GDM1 (cell line): Measurements from ENCODE around the gene NFIA.

Experiments
- DNase-seq: peaks from one replicate; lab custom pipeline; 2025; lab: John Stamatoyannopoulos, UW

Gene NFIA

GRCh38 chr1:61247051-61247825 lies 164.9 kb downstream of the NFIA start:
- no peak for DNase-seq

DNA sequence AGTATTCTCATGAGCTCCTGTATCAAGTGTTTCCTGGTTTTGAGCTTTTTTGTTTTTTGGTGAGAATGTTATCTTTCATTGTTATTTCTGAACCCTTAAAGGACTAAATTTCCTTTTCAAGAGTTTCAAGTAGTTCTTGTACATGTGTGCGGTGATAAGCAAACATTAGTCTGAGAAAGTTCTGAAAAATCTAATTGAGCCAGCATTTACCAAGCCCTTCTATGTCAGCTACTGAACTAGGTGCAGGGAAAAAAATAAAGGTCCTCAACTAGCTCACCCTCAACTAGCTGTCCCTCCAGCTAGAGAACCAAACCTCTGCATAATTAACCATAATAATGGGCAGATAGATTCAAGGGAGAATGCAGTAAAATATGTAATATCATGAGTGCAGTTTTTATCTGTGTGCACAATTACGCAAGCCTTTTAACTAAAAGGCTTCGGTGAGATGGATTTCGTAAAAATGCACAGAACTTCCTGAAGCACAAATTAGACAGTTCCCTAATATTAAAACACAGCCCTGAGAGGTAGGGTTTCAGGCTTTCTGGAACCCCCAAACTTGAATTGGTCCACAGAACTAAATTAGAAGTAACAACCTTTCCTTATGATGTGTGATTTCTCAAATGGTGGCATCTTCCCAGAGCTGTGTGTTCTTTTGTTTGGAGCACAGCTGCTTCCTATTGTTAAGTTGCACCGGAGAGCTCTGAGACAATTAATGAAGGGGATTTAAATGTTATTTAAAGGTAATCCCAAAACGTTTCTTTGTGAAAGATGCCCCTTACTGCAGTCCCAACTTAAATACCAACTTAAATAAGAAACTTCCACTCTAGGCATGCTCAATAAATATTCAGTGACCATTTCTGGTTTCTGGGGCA lies 165.8 kb downstream of the NFIA start:
- DNase-seq = no peak

- DNase-seq = no peak
Observed at GRCh38 chr1:61250933-61251332, 168.6 kb downstream of the NFIA start.

GRCh38 chr1:61253059-61253735 lies 170.8 kb downstream of the NFIA start:
- DNase-seq = no peak

DNA sequence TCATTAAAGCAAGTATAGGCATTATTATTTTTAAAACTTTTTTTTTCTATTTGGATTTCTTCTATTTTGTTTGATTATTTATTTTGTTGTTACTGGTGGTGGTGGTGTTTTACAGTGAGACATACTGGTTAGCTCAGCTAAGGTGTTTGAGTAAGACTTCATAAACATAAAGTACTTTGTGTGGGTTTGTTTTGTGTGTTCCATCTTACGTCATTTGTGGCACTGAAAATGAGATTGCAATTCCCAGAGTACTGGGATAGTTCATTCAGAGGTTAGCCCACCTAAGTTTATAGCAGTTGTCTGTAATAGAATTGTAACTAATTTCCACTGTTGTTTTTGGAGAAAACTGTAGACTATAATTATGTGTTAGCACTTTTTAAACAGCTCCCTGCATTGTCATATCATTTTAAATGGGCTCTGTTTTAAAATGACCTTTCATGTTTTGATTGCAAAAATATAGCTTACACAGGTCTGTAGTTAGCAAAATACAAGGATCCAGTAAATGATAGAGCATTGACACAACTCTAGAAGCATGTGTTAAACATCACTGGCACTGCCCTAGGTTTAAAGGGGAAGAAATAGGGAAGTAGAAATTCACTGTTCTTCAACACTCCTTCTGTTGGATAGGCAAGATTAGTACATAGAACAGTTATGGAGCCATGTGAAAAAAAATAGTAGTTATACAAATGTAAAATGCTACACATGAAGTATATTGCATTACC lies 171.7 kb downstream of the NFIA start:
- DNase-seq = no peak

GRCh38 chr1:61254634-61255357 lies 172.4 kb downstream of the NFIA start:
- no peak for DNase-seq

GRCh38 chr1:61255358-61255703 lies 173.0 kb downstream of the NFIA start:
- DNase-seq = no peak

DNA sequence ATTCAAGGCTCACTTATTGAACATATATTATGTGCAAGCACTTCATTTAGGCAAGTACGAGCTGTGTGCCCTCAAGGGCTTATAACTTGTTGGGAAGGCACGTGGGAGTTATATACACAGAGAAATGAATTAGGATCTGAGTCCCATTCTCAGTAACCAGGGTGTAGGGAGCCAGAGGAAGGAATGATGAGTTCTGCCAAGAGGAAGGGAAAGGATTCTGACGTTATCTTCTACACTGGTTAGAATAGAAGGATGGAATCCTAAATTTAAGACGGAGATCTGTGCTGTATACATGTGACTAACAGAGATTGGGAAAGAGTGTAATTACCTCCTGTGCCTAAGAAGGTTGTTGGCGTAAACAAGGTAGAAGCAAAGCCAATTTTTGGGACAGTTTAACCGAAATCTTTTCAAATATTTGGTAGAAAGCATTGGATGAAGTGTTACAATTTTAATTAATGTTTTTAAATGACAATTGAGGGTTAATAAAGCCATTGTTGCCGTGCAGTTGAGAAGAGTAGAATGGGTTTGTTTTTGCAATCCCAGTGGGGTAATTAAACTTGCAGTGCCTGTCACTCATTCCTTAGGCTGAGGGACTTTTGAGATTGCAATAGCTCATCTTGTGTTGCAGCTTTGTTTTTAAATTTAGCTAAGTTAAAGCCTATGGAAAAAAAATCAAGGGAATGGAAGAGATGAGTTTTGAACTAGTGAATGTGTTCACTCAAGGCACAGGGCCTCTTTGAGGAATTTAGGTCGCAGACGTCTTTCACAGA lies 177.2 kb downstream of the NFIA start:
- DNase-seq = no peak

DNA sequence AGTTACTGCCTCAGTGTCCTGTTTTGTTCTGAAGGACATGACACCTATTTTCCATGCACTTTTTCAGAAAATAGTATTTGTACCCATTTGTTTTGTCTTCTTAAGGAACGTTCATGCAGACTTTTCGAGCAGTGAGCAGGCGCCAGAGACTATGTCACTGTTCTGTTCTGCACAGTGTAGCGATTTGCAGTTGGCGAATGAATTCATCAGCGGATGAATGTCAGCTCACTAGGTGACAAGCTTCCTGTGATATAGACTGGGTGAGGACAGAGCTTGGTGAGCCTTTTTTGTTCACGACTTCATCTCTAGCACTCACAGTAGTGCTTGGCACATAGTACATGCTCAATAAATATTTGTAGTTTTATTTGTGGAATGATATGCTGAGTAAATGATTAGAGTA lies 177.8 kb downstream of the NFIA start:
- no peak for DNase-seq

DNA sequence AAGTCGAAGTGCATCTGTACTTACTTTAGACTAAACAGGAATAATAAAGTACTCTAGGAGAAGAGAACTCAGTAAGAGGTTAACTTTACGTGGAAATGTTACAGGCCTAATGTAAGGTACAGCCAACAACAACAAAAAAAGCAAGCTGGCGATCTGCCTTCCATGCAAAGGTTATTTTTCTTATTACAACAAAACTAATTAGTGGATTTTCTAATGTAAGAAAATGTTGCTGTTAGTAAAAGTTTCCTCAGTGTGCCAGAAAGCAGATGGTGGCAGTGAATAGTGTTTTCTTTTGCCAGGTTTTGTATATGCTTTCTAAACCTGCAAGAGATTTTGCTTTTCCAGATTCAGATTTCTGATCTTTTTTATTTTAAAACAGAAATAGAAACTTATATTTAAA lies 179.2 kb downstream of the NFIA start:
- DNase-seq = no peak

- no peak for DNase-seq
Observed at GRCh38 chr1:61263905-61264824, 181.8 kb downstream of the NFIA start.

DNA sequence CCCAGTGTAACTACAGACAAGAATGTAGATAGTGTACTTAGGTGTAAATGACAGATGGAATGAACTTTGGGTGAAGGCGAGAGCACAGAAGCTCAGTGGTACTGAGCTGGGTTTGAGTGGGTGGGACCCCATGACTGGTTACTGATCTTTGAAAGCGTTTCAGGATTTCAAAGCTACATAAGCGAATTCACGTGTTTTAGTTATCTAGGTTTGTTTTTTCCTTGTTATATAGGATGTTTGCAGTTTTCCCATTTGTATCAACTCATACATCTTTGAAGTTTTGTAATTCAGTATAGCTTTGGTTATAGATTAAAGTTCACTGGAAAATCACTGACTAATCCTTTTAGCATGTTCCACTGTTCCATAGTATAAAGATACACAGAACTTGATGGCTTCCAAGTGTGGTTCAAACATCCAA lies 182.5 kb downstream of the NFIA start:
- no peak for DNase-seq

GRCh38 chr1:61265665-61266064 lies 183.3 kb downstream of the NFIA start:
- no peak for DNase-seq

DNA sequence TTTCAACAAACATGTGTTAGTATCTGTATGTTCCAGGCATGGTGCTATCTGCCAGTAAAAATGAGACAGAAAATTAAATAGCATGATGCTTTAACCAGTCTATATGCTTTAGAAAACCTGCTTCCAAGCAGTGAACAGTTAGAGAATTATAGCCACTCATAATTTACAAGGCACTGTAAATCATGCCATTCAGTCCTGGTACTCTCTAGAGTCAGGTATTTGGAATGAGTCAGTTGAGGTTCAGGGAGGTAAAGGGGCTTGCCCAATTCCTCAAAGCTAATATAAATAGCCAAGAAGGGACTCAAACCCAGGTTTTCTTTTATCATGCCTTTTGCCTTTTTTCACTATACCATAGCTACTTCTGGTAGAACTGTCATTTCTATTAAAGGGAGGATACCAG lies 184.4 kb downstream of the NFIA start:
- DNase-seq = no peak

DNA sequence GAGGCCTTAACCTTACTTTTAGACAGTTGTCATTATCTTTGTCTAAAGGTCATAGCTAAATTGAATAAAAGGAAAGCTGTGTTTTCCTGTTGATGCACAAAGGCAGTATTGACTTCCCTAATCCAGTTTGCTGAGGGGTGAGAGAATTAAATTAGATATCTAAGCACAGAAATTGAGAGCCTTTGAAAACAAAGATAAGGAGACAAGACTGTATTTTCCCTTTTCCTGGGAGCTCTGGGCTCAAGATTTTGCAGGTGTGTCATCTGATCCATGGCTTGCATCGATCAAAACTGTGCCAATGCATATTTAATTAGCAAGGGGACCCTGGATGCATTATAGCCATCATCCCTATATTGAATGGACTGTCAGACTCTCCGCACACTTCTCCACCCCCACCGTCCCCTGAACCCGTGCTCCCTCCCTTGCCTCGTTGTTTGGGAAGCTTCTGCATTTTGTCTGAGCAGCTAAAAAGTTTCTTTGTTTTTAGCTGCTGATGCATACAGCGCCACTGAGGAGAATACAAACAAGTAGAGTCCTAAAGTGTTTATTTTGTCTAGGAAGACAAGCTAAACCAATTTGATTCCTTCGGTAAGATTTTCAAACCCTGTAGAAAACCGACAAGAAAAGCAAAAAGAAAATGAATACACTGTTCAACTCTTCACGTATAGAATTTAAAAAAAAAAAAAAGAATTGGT lies 186.3 kb downstream of the NFIA start:
- DNase-seq = no peak

DNA sequence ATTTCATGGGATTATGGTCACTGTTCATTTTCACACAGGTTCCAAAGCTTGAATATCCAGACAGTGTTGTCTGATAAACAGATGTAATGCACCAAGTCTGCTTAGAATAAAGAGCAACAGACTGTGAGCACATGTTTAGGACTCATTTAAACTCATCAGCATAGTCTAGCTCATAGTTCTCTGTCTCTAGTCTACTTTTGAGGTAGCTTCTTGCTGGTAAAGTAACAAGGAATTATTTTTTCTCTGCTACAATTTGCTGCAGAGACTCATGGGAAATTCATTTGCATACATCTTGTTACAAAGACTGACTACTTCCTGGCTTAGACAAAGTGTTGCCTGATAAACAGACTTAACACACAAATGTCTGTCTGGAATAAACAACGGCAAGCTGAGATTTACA lies 187.2 kb downstream of the NFIA start:
- DNase-seq = no peak

DNA sequence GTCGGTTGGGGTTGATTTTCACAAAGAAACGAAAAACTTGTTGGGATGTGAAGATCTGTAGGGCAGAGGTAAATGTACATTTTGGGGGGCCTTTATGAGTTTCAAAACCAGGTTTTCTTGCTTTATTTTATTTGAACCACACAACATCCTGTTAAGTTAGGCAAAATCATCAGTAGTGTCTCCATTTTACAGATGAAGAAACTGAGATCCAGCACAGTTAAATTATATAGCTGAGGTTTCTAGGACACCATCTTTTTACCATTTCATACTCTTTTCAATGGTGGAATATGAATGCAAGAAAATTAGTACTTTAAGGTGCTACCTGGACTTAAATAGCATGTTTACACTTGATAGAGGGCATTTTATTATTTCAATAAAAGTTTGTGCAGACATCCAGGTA lies 187.7 kb downstream of the NFIA start:
- no peak for DNase-seq

DNA sequence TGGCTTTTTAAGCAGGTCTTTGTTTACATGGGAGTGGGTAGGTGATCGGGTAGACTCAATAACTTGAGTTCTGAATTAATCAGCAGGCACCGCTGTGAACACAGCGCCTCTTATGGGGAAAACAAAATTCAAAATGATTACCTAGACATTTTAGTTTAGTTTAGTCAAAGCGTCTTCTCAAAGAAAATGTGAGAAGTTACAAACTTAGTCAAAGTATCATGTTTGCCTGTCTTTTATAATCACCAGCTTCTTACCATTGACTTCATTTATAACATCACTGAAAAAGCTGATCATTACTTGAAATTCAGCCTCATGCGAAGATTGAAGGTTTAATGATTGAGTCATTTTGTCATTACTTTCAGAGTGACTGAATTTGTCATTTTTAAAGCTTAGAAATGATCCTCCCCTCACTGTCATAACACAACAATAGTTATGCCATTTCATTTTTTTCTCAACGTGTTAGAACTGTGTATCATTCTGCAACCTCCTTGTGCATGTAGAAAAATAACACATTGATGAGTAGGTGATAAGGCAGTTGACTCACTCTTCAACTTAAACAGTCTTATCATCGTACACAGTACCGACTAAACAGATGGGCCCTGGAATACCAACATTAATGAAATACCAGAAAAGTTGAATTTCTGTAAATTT lies 188.5 kb downstream of the NFIA start:
- no peak for DNase-seq

DNA sequence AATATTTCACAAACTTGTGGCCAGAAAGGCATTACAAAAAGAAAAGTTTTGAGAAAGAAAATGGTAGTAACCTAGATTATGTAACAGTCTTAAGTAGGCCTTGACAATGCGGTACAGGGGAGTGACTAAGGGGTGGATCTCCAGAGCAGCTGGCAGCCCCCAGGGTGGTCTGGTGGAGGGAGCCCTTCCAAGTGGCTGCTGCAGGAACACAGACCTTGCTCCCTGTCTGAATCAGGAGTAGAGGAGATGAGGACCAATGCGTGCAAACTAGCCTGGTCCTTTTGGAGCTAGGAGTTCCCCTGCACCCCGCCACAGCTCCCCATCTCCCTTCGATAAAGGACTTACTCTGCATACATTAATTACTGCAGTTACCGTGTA lies 189.0 kb downstream of the NFIA start:
- DNase-seq = no peak
